ENCODE results near the gene CRTAC1.

DNA sequence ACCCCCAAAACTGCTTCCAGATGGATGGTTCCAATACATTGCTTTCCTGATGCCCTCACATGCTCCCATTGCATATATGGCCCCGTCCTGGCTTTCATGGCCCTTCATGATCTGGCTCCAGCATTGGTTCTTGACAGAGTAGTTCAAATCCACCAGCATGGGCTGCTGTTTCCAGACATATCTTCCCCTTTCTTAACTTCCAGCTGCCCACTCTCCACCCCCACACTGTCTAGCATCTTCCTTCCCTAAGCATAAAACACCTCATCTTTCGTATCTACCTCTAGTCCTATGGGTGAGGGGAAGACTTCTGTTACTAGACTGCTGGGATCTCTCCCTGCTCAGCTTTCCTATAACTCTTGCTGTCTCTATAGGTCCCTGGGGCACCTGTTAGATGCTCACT lies 194.0 kb downstream of the CRTAC1 start:
- TF ChIP-seq ETV6 (CRISPR knock-in tag; IDR thresholded peaks at IDR 0.05): no peak
- TF ChIP-seq IRF2 (CRISPR knock-in tag; IDR thresholded peaks at IDR 0.05; ENCODE audit: borderline replicate concordance, low read depth): no peak
- no peak for TF ChIP-seq NFATC4 (CRISPR knock-in tag; IDR thresholded peaks at IDR 0.05)
- no peak for TF ChIP-seq ESRRA (CRISPR knock-in tag; IDR thresholded peaks at IDR 0.05; ENCODE audit: borderline replicate concordance)
- no peak for TF ChIP-seq ZNF121 (CRISPR knock-in tag; IDR thresholded peaks at IDR 0.05)
- TF ChIP-seq NR1H2 (CRISPR knock-in tag; IDR thresholded peaks at IDR 0.05): no peak
- TF ChIP-seq, protein P1, sequence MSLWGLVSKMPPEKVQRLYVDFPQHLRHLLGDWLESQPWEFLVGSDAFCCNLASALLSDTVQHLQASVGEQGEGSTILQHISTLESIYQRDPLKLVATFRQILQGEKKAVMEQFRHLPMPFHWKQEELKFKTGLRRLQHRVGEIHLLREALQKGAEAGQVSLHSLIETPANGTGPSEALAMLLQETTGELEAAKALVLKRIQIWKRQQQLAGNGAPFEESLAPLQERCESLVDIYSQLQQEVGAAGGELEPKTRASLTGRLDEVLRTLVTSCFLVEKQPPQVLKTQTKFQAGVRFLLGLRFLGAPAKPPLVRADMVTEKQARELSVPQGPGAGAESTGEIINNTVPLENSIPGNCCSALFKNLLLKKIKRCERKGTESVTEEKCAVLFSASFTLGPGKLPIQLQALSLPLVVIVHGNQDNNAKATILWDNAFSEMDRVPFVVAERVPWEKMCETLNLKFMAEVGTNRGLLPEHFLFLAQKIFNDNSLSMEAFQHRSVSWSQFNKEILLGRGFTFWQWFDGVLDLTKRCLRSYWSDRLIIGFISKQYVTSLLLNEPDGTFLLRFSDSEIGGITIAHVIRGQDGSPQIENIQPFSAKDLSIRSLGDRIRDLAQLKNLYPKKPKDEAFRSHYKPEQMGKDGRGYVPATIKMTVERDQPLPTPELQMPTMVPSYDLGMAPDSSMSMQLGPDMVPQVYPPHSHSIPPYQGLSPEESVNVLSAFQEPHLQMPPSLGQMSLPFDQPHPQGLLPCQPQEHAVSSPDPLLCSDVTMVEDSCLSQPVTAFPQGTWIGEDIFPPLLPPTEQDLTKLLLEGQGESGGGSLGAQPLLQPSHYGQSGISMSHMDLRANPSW (CRISPR knock-in tag; conservative IDR thresholded peaks at IDR 0.05; ENCODE audit: low read depth): no peak
- TF ChIP-seq, protein P2, sequence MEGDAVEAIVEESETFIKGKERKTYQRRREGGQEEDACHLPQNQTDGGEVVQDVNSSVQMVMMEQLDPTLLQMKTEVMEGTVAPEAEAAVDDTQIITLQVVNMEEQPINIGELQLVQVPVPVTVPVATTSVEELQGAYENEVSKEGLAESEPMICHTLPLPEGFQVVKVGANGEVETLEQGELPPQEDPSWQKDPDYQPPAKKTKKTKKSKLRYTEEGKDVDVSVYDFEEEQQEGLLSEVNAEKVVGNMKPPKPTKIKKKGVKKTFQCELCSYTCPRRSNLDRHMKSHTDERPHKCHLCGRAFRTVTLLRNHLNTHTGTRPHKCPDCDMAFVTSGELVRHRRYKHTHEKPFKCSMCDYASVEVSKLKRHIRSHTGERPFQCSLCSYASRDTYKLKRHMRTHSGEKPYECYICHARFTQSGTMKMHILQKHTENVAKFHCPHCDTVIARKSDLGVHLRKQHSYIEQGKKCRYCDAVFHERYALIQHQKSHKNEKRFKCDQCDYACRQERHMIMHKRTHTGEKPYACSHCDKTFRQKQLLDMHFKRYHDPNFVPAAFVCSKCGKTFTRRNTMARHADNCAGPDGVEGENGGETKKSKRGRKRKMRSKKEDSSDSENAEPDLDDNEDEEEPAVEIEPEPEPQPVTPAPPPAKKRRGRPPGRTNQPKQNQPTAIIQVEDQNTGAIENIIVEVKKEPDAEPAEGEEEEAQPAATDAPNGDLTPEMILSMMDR (IDR thresholded peaks at IDR 0.05): no peak

Data from WTC11 (cell line).